Spinal cord (tissue), 10 donors: ENCODE data around the gene ATG5. TPM values are rescaled to one million over a fixed set of nuclear protein-coding genes. Genes with fewer than 3 reads are reported as not detected.
"Not testable (repeated sequence)": the region's sequence is repeated elsewhere in the genome, so short reads cannot be mapped to it uniquely, and the experiment has no call there.

ENCODE experiments used
- DNase-seq, 6 donors: peaks; one replicate each; pipeline versions ENCODE4 v3.0.0 to v3.0.0-alpha.2; 2013 to 2015; ENCODE audit warnings: low spot score in 6 of 6, low read depth in 4 of 6
- H3K27ac ChIP-seq: one replicate; pipeline ENCODE4 v1.5.1; 2013; ENCODE audit warnings: low read depth, low read length, control low read depth
- H3K27me3 ChIP-seq: one replicate; pipeline ENCODE4 v1.6.1; 2013; ENCODE audit warnings: low read length; ENCODE audit not compliant: control insufficient read depth, insufficient read depth
- H3K36me3 ChIP-seq: one replicate; pipeline ENCODE4 v1.6.1; 2013; ENCODE audit warnings: low read length; ENCODE audit not compliant: control insufficient read depth, insufficient read depth
- H3K4me1 ChIP-seq: one replicate; pipeline ENCODE4 v1.6.1; 2013; ENCODE audit warnings: low read length; ENCODE audit not compliant: control insufficient read depth, insufficient read depth
- H3K4me3 ChIP-seq: one replicate; pipeline ENCODE4 v1.5.1; 2013; ENCODE audit warnings: low read depth, low read length, control low read depth
- H3K9me3 ChIP-seq: one replicate; pipeline ENCODE4 v1.6.1; 2013; ENCODE audit warnings: low read length; ENCODE audit not compliant: control insufficient read depth, insufficient read depth
- whole genome bisulfite sequencing: methylation state at CpG from one replicate; pipeline ENCODE4 v1.1.5; 2013; ENCODE audit warnings: missing lambda C conversion rate; ENCODE audit not compliant: insufficient coverage; 5-methylcytosine and 5-hydroxymethylcytosine counted together
- polyA plus RNA-seq, 2 donors: library from polyadenylated mRNA; unstranded; fragments of 120-200 nt; gene quantifications; one replicate each; pipeline ENCODE4 v1.2.1, GENCODE V29; 2013; ENCODE audit not compliant: insufficient read length in 2 of 2
- total RNA-seq, 2 donors: library from RNA; depleted of rRNA in 1 of 2; stranded (reverse); fragments of 120-200 nt in 1 of 2; fragments of >200 nt in 1 of 2; gene quantifications; one replicate each; pipeline versions ENCODE4 v1.2.3 to v1.2.4, GENCODE V29; 2013 to 2014
- donor health status: healthy.

ATG5 gene
- total and polyA plus RNA-seq, 4 donors = 29.1 to 63.8 (median 35.4) TPM

DNA sequence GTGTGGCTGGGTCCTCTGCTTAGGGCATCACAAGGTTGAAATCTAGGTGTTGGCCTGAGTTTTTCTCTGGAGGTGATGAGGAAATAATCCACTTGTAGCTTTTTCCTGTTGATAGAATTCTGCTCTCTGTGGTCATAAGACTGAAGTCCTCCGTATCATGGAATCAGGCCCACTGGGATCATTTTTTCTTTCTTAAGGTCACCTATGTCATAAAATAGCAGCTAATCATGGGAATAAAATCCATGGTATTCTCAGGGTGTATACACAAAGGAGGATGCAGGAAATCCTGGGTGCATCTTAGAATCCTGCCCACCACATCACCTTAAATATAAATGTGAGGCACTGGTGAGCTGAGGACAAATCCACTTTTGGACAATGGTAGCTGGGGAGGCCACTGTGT lies 166.7 kb downstream of the ATG5 start:
- no peak for DNase-seq
- Histone ChIP-seq H3K4me1 (peaks cover 9% of the 10 kb centered on the region), H3K4me3 (no peak overlapping the region), H3K27ac (no peak overlapping the region), H3K36me3 (no peaks in the 10 kb centered on the region), H3K9me3 (no peaks in the 10 kb centered on the region), H3K27me3 (no peaks in the 10 kb centered on the region)
- no CpG with 5 or more reads among the region's 1 CpG for WGBS

DNA sequence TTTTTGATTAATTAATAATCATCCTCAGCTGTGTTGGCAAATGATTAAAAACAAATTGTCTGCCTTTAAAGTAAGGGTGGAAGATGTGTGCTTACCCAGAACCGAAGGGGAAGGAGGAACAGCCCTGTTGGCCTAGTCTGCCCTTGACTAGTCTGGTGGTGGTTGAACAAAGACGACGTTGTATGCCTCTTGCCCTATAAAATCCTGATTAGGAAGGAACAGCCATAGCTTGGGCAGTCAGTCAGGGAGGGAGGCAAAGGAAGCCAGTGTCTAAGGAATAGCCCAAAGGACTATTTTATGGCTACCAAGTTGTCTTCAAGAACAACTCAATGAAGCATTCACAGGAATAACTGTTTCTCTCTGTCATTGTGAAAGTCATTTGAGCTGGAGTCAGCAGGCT lies 168.7 kb downstream of the ATG5 start:
- H3K27me3 ChIP-seq = no peaks in the 10 kb centered on the region
- peak in 2 of 6 donors; percentile 38 to 41 for DNase-seq
- no peaks in the 10 kb centered on the region for H3K36me3 ChIP-seq
- H3K4me3 ChIP-seq = no peak overlapping the region
- no peaks in the 10 kb centered on the region for H3K4me1 ChIP-seq
- no peak overlapping the region for H3K27ac ChIP-seq
- no peaks in the 10 kb centered on the region for H3K9me3 ChIP-seq
- 44% methylated on average over 3 of the region's 3 CpGs for WGBS

DNA sequence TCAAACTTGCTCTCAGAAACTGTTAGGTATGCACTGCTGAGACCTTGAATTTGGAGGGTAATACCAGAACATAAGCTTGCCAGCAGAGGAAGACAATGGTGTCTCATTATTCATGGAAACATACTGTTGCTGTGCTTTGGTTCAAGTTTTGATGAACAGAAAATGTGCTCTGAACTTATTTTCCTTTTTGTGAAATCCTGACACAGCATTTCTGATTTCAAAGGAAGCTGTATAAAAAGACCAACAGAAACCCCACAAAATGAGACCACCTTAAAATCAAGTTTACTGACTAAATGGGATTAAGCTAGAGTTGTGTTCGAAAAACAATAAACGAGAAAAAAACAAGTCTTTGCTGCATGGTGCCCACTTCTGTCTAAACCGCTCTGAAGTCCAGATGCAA lies 169.1 kb downstream of the ATG5 start:
- no peak for DNase-seq
- 40% methylated on average over 1 of the region's 3 CpGs for WGBS
- Histone ChIP-seq H3K9me3 (no peaks in the 10 kb centered on the region), H3K27me3 (no peaks in the 10 kb centered on the region), H3K27ac (no peak overlapping the region), H3K4me1 (no peaks in the 10 kb centered on the region), H3K4me3 (no peak overlapping the region), H3K36me3 (no peaks in the 10 kb centered on the region)

- Histone ChIP-seq H3K4me1 (no peaks in the 10 kb centered on the region), H3K4me3 (no peak overlapping the region), H3K36me3 (no peaks in the 10 kb centered on the region), H3K27me3 (no peaks in the 10 kb centered on the region), H3K9me3 (no peaks in the 10 kb centered on the region), H3K27ac (no peak overlapping the region)
- WGBS = 100% methylated on average over 3 of the region's 12 CpGs
- no peak for DNase-seq
Observed at GRCh38 chr6:106155219-106155830, 170.2 kb downstream of the ATG5 start.

- H3K4me3 ChIP-seq = no peak overlapping the region
- H3K9me3 ChIP-seq = no peaks in the 10 kb centered on the region
- H3K27me3 ChIP-seq = no peaks in the 10 kb centered on the region
- H3K36me3 ChIP-seq = no peaks in the 10 kb centered on the region
- no peak for DNase-seq
- 100% methylated on average over 8 of the region's 8 CpGs for WGBS
- H3K4me1 ChIP-seq = no peaks in the 10 kb centered on the region
- H3K27ac ChIP-seq = no peak overlapping the region
Observed at GRCh38 chr6:106154326-106154725, 171.2 kb downstream of the ATG5 start.

- DNase-seq = no peak
- no peaks in the 10 kb centered on the region for H3K9me3 ChIP-seq
- H3K36me3 ChIP-seq = no peaks in the 10 kb centered on the region
- 89% methylated on average over 4 of the region's 4 CpGs for WGBS
- H3K27ac ChIP-seq = no peak overlapping the region
- H3K27me3 ChIP-seq = no peaks in the 10 kb centered on the region
- no peaks in the 10 kb centered on the region for H3K4me1 ChIP-seq
- H3K4me3 ChIP-seq = no peak overlapping the region
Observed at GRCh38 chr6:106152952-106153351, 172.6 kb downstream of the ATG5 start.

DNA sequence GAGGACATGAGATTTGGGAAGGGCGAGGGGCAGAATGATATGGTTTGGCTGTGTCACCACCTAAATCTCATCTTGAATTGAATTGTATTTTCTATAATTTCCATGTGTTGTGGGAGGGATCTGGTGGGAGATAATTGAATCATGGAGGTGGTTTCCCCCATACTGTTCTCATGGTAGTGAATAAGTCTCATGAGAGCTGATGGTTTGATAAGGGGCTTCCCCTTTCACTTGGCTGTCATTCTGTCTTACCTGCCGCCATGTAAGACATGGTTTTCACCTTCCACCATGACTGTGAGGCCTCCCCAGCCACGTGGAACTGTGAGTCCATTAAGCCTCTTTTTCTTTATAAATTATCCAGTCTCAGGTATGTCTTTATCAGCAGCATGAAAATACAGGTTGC lies 173.1 kb downstream of the ATG5 start:
- H3K4me3 ChIP-seq, H3K27me3 ChIP-seq, H3K27ac ChIP-seq, H3K36me3 ChIP-seq, H3K9me3 ChIP-seq, H3K4me1 ChIP-seq, DNase-seq: not testable (repeated sequence)
- 100% methylated on average over 2 of the region's 3 CpGs for WGBS

- peaks cover 5% of the 10 kb centered on the region for H3K4me1 ChIP-seq
- DNase-seq = no peak
- WGBS = no CpG with 5 or more reads among the region's 1 CpG
- no peaks in the 10 kb centered on the region for H3K9me3 ChIP-seq
- no peaks in the 10 kb centered on the region for H3K36me3 ChIP-seq
- H3K27ac ChIP-seq = no peak overlapping the region
- H3K27me3 ChIP-seq = no peaks in the 10 kb centered on the region
- no peak overlapping the region for H3K4me3 ChIP-seq
Observed at GRCh38 chr6:106149472-106150069, 176.0 kb downstream of the ATG5 start.

DNA sequence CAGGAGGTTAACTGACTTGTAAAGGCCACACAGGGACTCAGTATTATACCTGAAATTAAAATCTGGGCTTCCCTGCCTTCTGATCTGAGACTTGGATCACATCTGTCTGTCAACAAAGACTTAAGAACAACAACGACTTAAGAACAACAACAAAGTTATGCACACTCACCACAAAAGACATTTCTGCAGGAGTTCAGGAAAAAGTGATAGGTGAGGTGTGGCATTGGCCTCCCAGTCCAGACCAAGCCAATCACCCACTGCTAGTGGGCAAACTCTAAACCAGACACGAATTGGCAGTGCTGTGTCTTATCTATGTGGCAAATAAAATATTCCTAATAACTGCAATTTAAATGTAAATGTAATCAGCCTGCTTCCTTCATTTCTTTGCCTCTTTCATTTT lies 178.1 kb downstream of the ATG5 start:
- H3K36me3 ChIP-seq = no peaks in the 10 kb centered on the region
- H3K4me1 ChIP-seq = peaks cover 5% of the 10 kb centered on the region
- no peaks in the 10 kb centered on the region for H3K9me3 ChIP-seq
- no peak overlapping the region for H3K27ac ChIP-seq
- no CpG with 5 or more reads among the region's 2 CpGs for WGBS
- no peak overlapping the region for H3K4me3 ChIP-seq
- no peak for DNase-seq
- H3K27me3 ChIP-seq = no peaks in the 10 kb centered on the region

- Histone ChIP-seq H3K4me3 (no peak overlapping the region), H3K4me1 (peaks cover 5% of the 10 kb centered on the region), H3K9me3 (no peaks in the 10 kb centered on the region), H3K27me3 (no peaks in the 10 kb centered on the region), H3K36me3 (no peaks in the 10 kb centered on the region), H3K27ac (no peak overlapping the region)
- WGBS = 86% methylated on average over 2 of the region's 2 CpGs
- DNase-seq = no peak
Observed at GRCh38 chr6:106146852-106147351, 178.7 kb downstream of the ATG5 start.
